Effector CD8-positive, alpha-beta T cell (primary cell): Measurements from ENCODE around the gene SLC26A2.

Experiments
- DNase-seq: peaks from one replicate; lab custom pipeline; 2025; lab: John Stamatoyannopoulos, UW

The SLC26A2 gene

DNA sequence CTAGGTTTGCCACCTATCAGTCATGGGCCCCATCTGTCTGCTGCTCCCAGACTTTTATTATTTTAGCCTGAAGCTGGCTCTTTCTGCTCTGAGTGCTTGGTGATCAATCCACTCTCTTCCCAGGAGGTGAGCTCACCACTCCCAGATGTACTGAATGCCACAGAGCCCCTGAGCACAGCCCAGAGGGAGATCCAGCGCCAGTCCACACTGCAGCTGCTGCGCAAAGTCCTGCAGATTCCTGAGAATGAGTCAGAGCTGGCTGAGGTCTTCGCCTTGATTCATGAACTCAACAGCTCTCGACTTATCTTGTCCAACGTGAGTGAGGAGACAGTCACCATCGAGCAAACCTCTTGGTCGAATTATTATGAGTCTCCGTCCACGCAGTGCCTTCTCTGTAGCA lies 76.0 kb downstream of the SLC26A2 start:
- no peak for DNase-seq
